H1 (cell line): ENCODE results near the gene MBD4. TPM values are rescaled to one million over a fixed set of nuclear protein-coding genes. Genes with fewer than 3 reads are reported as not detected.

Experiments used
- TEAD4 ChIP-seq: IDR thresholded peaks from 2 replicates; pipeline ENCODE4 v1.6.1; 2012; ENCODE audit warnings: low read depth, low read length, inconsistent platforms, mixed read lengths
- polyA plus RNA-seq, 7 experiments: library from polyadenylated mRNA; depleted of rRNA in 3 of 7; stranded (reverse) in 5 of 7; unstranded in 2 of 7; fragments of >200 nt in 5 of 7; fragments of 200-250 nt in 2 of 7; gene quantifications; 1 replicate in 5 of 7; 2 replicates in 1 of 7; 4 replicates in 1 of 7; pipeline versions ENCODE4 v1.2.1 to v1.2.3, GENCODE V29; 2011 to 2013; ENCODE audit warnings: missing spikeins in 2 of 7, mixed read lengths in 2 of 7
- total RNA-seq: library from RNA; stranded (reverse); fragmentation: NEBNext Ultra II Directional; extraction: Animal tissue kit (Norgen Biotek cat#: 25700); gene quantifications from 2 replicates; pipeline ENCODE4 v1.2.1, GENCODE V29; 2021

MBD4 gene
- total and polyA plus RNA-seq, 2 of the 8 experiments (the other 6 are each of a cell fraction or from before 2014, with no cell fraction given): 11.2 to 35.8 TPM

- TF ChIP-seq TEAD4: no peak
- TF ChIP-seq, all 59 proteins: peak for 0
Observed at GRCh38 chr3:129453732-129454131, 14.0 kb upstream of the MBD4 start (continued).
